ENCODE measurements around the gene UNC13D. TPM values are rescaled to one million over a fixed set of nuclear protein-coding genes. Genes with fewer than 3 reads are reported as not detected.

The UNC13D gene
- total RNA-seq, 2 donors from 2014 or later: 6.3 to 6.4 TPM

DNA sequence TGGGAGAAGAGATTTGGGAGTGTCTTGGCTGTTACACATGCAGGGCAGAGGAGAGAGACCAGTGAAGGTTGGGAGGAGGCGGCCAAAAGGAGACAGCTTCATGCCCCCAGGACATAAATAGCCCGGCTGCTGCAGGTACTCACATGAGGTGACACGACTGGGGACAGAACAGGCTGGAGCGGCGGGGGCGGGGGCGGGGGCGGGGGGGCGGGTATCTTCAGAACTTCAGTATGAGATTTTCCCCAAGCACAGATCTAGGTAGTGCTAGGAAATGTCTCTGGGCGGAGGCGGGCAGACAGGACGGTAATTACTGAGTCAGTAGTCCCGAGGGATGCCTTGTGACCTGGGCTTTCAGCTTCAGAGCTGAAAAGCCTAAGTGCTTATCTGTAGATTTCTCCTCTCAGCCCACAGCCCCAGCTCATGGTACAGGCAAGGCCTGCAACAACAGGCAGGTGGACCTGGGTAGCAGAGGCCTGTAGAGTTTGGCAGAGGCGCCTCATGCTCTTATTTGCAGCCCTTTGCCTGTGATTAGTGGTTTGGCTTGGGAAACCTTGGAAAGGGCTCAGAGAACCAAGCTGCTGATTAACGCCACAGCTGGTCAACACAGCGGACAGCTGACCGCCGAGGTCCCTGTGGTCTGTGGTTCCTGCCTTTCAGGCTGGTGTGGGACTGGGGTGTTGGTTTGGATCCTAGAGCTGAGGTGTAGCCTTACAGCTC lies 35.1 kb downstream of the UNC13D start:
- H3K27me3 ChIP-seq (ENCODE audit: control insufficient read depth, insufficient read depth, low read length, poor library complexity, severe bottlenecking): no peaks in the 10 kb centered on the region
- H3K36me3 ChIP-seq (ENCODE audit: control insufficient read depth, insufficient read depth, low read length): peaks cover 36% of the 10 kb centered on the region
- peak; percentile 49 for DNase-seq
- no peaks in the 10 kb centered on the region for H3K9me3 ChIP-seq (ENCODE audit: control insufficient read depth, low read length)
- no peak overlapping the region for H3K9ac ChIP-seq (ENCODE audit: extremely low read depth, low read length, poor library complexity, severe bottlenecking)
- H3K4me1 Mint-ChIP-seq: no peaks in the 10 kb centered on the region
- no peak overlapping the region for H3K4me3 ChIP-seq (ENCODE audit: low read length)
- WGBS, 2 experiments (ENCODE audit: insufficient coverage in 1 of 2, insufficient read length in 1 of 2): 90 to 99% methylated on average over 9 to 18 of the region's 18 CpGs
- no peaks in the 10 kb centered on the region for H3K4me1 ChIP-seq (ENCODE audit: control insufficient read depth, insufficient read depth, low read length)
- H3K27me3 Mint-ChIP-seq (ENCODE audit: insufficient read depth): no peaks in the 10 kb centered on the region
- TF ChIP-seq CTCF (conservative IDR thresholded peaks at IDR 0.05): no peak
- H3K27ac Mint-ChIP-seq: peak overlapping the region; percentile 18
- peaks cover 21% of the 10 kb centered on the region for H3K36me3 Mint-ChIP-seq (ENCODE audit: low read depth)
- H3K9me3 Mint-ChIP-seq: no peaks in the 10 kb centered on the region
- peak overlapping the region; percentile 49 for H3K27ac ChIP-seq (ENCODE audit: low read depth, low read length)
- no peak overlapping the region for H3K4me3 Mint-ChIP-seq

DNA sequence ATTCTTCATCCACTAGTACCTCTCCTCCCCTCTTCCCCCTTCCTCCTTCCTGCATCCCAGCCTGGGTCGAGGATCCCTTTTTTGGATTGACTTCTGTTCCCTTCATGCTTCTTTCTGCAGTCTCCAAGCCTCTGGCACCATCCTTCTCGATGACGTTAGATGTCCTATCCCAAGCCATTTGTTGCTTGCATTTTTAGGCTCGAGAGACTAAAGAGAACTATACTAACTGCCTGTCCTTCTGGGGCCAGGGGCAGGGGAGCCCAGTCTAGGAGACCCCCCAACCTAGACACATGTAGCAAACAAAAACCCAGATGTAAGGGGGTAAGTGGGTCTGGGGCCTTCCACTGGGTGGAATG lies 35.7 kb downstream of the UNC13D start:
- Mint-ChIP-seq H3K27me3 (ENCODE audit: insufficient read depth) (no peaks in the 10 kb centered on the region), H3K27ac (peak overlapping the region; percentile 18), H3K9me3 (no peaks in the 10 kb centered on the region), H3K4me3 (no peak overlapping the region), H3K36me3 (ENCODE audit: low read depth) (peaks cover 20% of the 10 kb centered on the region), H3K4me1 (no peaks in the 10 kb centered on the region)
- H3K9ac ChIP-seq (ENCODE audit: extremely low read depth, low read length, poor library complexity, severe bottlenecking): no peak overlapping the region
- no peak for TF ChIP-seq CTCF (conservative IDR thresholded peaks at IDR 0.05)
- no peak for DNase-seq
- H3K9me3 ChIP-seq (ENCODE audit: control insufficient read depth, low read length): no peaks in the 10 kb centered on the region
- H3K4me1 ChIP-seq (ENCODE audit: control insufficient read depth, insufficient read depth, low read length): no peaks in the 10 kb centered on the region
- no peaks in the 10 kb centered on the region for H3K27me3 ChIP-seq (ENCODE audit: control insufficient read depth, insufficient read depth, low read length, poor library complexity, severe bottlenecking)
- no peak overlapping the region for H3K4me3 ChIP-seq (ENCODE audit: low read length)
- peak overlapping the region; percentile 32 for H3K27ac ChIP-seq (ENCODE audit: low read depth, low read length)
- H3K36me3 ChIP-seq (ENCODE audit: control insufficient read depth, insufficient read depth, low read length): peaks cover 35% of the 10 kb centered on the region
- 89 to 91% methylated on average over 3 to 4 of the region's 4 CpGs for WGBS, 2 experiments (ENCODE audit: insufficient coverage in 1 of 2, insufficient read length in 1 of 2)

DNA sequence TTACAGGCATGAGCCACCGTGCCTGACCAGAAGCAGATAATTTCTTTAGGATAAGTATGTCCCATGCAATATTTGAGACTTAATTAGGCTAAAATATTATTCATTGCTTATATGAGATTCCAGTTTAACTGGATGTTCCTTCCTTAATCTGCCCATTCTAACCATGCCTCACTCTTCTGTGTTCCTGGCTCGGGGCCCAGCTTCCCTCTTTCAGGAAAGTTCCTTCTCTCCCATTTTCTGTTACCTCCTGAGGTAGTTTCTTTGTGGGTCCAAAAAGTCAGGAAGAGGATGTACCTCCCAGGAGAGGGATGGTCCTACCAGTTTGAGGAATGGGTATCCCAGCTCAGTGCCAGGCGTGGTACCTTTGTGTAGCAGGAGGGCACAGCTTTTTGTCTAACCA lies 36.3 kb downstream of the UNC13D start:
- H3K4me1 ChIP-seq (ENCODE audit: control insufficient read depth, insufficient read depth, low read length): no peaks in the 10 kb centered on the region
- Mint-ChIP-seq H3K27ac (no peak overlapping the region), H3K9me3 (no peaks in the 10 kb centered on the region), H3K4me1 (no peaks in the 10 kb centered on the region), H3K4me3 (no peak overlapping the region), H3K36me3 (ENCODE audit: low read depth) (peaks cover 17% of the 10 kb centered on the region), H3K27me3 (ENCODE audit: insufficient read depth) (no peaks in the 10 kb centered on the region)
- DNase-seq: no peak
- H3K36me3 ChIP-seq (ENCODE audit: control insufficient read depth, insufficient read depth, low read length): peaks cover 33% of the 10 kb centered on the region
- no peaks in the 10 kb centered on the region for H3K9me3 ChIP-seq (ENCODE audit: control insufficient read depth, low read length)
- 83 to 98% methylated on average over 1 to 3 of the region's 3 CpGs for WGBS, 2 experiments (ENCODE audit: insufficient coverage in 1 of 2, insufficient read length in 1 of 2)
- no peak overlapping the region for H3K4me3 ChIP-seq (ENCODE audit: low read length)
- no peak for TF ChIP-seq CTCF (conservative IDR thresholded peaks at IDR 0.05)
- no peak overlapping the region for H3K27ac ChIP-seq (ENCODE audit: low read depth, low read length)
- no peak overlapping the region for H3K9ac ChIP-seq (ENCODE audit: extremely low read depth, low read length, poor library complexity, severe bottlenecking)
- H3K27me3 ChIP-seq (ENCODE audit: control insufficient read depth, insufficient read depth, low read length, poor library complexity, severe bottlenecking): no peaks in the 10 kb centered on the region

Measured in endodermal cell (in vitro differentiated cells).